IPS-18c (cell line): ENCODE results near the gene ZFAND2A.
"Not testable (repeated sequence)": the region's sequence is repeated elsewhere in the genome, so short reads cannot be mapped to it uniquely, and the experiment has no call there.

ENCODE experiments used
- H3K4me3 ChIP-seq: 2 replicates; pipeline ENCODE4 v1.7.0; 2013; ENCODE audit warnings: low read depth, mild to moderate bottlenecking, low read length, moderate library complexity; ENCODE audit not compliant: insufficient read depth
- H3K9me3 ChIP-seq: one replicate; pipeline ENCODE4 v1.6.1; 2013; ENCODE audit warnings: mild to moderate bottlenecking, low read length, moderate library complexity; ENCODE audit not compliant: control insufficient read depth, insufficient read depth

ZFAND2A gene

DNA sequence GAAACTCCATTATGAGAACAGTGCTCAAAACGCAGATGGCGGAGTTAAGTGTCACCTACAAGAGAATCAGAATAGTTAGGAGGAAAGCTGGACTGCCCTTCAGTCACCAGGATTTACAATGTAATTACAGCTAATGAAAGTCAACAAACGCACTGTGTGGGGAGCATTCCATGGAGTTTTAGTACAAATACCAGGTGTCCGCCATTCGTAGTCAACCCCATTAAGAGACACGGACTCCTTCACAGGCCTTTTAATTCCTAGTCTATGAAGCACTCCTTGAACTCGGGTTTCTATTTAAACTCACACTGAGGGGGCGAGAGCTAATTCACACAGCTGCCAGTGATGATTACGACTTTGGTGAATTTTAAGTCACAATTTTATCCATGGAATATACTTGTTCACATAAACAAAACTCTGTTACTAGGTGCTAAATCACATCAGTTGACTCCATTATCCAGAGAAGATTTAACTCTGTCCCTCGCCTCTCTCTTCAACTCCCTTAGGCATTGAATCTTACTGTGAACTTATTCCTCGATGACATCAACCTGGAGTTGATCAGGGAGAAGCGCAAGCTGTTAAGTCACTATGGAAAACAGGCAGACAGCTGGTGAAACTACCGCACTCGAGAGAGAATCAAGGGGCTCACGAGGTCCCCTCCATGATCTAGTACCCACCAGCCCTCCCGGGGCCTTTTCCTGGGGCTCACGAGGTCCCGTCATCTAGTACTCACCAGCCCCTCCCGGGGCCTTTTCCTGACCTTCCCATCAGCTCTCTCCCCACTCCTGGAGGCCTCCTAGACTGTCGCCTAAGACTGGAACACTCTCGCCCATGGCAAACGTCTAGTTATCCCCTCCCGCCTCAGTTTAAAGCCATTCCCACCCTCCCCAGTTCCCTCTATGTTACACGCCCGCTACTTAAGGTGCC lies 1.5 kb downstream of the ZFAND2A start:
- Histone ChIP-seq H3K4me3 (peak overlapping the region; percentile 58), H3K9me3 (no peaks in the 10 kb centered on the region)

DNA sequence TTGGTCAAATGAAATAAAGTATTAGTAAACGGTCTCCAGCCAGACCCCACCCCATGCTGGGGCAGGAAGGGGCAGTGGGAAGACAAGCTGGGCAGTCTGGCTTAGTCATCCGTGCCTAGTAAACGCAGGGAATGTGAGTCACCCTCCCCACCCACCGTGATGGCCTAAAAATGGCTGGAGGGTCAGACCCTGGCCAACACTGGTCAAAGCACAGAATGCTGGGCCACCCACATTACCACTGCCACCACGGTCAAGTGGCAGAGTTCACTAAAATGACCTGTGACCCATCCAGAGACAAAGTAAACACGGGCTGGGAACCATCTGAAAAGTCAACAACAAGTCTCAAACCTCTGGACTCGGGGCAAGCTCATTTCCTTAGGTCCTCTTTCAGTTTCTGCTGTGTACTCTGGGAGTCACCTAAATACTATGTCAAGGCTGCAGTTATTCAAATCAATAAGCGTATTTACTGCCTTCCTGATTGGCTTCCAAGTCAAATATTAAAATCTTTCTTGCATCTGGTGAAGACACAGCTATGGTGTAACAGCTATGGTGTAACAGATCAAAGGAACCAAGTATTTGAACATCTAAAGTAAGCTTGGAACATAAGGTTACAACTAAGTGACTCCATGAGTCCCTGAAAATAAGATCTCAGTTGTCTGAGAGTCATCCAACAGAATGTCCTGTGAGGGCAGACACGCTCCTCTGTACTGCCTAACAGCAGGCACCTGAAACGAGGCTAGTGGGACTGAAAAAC lies 3.0 kb downstream of the ZFAND2A start:
- no peaks in the 10 kb centered on the region for H3K9me3 ChIP-seq

DNA sequence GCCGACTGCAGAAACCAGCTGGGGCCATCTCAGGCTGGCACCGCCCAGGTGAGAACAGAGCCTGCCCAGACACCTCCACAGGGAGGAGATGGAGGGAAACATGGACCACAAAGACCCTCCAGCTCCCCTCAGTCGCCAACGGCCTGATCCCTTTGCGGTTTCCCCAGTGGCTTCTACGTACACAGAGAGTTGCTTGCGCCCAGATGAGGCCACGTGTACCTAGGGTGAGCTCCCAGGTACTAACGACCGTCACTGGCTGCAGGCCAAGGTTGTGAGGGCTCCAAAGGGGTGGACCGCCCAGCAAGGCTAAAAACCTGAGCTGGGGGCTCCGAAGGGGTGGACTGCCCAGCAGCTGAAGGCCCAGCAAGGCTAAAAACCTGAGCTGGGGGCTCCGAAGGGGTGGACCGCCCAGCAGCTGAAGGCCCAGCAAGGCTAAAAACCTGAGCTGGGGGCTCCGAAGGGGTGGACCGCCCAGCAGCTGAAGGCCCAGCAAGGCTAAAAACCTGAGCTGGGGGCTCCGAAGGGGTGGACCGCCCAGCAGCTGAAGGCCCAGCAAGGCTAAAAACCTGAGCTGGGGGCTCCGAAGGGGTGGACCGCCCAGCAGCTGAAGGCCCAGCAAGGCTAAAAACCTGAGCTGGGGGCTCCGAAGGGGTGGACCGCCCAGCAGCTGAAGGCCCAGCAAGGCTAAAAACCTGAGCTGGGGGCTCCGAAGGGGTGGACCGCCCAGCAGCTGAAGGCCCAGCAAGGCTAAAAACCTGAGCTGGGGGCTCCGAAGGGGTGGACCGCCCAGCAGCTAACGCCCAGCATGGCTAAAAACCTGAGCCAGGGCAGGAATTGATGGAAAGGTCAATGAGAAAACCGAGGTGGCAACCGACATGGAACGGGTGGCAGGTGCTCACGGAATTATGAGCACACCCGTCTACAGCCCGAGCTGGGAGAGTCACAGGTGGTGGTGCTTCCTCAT lies 3.9 kb downstream of the ZFAND2A start:
- not testable (repeated sequence) for H3K4me3 ChIP-seq, H3K9me3 ChIP-seq

More for the DNA sequence above, 3.0 kb downstream of the ZFAND2A start:
- H3K4me3 ChIP-seq = no peak overlapping the region

DNA sequence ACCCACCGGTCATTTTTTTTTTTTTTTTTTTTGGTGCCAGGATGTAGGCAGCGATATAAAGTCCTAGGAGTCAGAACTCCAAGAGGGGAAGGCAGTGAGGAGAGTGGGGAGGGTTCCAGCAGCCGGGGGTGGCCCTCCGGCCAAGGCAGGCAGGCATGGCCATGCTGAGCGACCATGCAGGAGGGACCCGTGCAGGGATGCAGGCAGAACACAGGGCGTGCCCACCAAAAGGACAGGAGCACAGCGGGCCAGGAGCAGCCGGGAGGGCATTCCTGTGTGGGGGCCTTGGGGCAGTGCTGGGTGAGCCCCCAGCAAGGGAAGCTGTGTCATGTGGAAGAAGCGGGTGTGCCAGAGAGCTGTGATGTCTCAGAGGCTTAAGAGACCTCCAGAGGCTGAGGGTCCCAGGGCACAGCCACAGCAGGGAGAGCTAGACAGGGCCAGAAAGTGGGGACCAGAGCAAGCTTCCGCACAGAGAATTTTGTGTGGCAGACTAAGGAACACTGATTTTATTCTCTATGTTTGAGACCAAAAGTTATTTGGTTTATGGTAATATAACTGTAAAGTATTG lies 5.7 kb downstream of the ZFAND2A start:
- Histone ChIP-seq H3K9me3 (no peaks in the 10 kb centered on the region), H3K4me3 (no peak overlapping the region)

DNA sequence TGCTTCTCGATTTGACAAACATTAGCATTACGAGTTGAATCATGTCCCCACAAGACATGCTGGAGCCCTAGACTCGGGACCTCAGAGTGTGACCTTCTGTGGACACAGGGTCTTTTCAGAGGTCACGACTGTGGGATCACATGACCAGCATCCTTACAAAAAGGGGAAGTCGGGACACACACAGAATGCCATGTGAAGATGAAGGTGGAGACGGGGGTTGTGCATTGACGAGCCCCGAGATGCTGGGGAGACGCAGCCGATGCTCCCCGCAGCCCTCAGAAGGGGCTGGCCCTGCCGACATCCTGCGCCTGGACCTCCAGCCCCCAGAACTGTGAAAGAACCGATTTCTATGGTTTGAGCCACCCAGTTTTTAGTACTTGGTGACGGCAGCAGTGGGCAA lies 7.5 kb downstream of the ZFAND2A start:
- H3K4me3 ChIP-seq = no peak overlapping the region
- no peaks in the 10 kb centered on the region for H3K9me3 ChIP-seq

DNA sequence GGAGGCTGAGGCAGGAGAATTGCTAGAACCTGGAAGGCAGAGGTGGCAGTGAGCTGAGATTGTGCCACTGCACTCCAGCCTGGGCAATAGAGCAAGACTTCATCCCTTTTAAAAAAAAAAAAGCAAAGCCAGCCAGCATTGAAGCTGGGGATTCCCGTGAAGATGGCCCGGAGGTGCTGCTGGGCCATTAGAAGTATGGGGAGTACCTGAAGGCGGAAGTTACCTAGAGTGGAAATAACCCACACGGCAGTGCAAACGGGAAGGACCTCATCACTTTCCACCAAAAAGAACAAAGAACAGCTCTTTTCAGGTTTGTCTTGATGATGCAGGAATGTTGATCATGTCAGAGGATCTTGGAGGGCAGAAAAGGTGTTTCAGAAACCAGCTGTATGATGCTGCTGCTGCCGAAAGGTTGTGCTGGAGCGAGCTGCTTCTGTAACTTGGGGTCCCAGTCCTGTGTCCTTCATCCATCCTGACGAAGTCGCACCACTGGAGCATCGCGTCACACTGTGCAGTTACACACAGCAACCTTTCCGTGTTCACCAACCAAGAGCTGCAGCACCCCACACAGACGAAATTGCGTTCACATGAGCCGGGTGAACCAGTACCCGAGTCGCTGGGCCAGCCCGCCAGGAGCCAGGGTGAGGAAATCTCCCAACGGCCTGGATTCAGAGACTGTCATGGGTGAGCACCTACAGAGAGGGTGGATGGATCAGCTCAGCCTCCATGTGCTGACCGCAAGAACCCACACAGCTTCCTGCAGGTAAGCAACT lies 8.2 kb downstream of the ZFAND2A start:
- H3K4me3 ChIP-seq = no peak overlapping the region
- H3K9me3 ChIP-seq = no peaks in the 10 kb centered on the region

DNA sequence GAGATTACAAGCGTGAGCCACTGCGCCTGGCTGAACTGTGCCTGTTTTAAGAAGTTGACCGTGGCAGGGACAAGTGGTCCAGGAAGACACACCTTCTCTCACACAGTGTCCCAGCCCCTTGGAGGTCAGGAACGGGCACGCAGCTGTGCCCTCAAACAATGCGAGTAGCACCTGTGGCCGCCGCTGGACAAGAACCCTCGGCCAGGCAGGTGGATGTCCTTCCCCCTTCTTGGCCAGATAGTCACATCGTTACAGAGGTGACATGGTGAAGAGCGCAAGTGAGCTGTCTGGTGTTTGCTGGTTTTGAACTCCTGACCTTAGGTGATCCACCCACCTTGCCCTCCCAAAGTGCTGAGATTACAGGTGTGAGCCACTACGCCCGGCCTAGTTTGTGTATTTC lies 8.8 kb downstream of the ZFAND2A start:
- H3K4me3 ChIP-seq = no peak overlapping the region
- H3K9me3 ChIP-seq = no peaks in the 10 kb centered on the region

DNA sequence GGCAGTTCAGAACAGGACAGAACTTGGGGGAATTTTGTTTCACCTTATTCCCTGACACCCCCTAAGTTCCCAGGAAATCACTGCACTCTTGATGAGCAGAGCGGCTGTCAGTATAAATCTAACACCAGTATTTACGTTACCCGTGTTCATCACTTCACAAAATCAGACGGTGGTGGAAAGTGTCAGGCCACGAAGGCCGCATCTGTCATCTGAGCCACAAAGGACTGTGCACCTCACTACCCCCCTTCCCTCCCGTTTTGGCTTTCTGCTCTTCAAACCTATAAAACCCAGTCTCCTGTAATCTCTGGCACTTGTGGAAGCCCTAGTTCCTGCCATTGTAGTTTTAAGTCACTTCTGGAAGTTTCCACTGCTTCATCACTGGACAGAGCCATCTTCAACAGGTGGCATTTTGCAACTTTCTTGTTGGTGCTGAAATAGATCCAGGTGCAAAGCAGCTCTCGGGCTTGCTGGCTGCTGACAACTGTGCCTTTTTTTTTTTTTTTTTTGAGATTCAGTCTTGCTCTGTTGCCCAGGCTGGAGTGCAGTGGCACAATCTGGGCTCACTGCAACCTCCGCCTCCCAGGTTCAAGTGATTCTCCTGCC lies 9.5 kb downstream of the ZFAND2A start:
- Histone ChIP-seq H3K9me3 (no peaks in the 10 kb centered on the region), H3K4me3 (no peak overlapping the region)

DNA sequence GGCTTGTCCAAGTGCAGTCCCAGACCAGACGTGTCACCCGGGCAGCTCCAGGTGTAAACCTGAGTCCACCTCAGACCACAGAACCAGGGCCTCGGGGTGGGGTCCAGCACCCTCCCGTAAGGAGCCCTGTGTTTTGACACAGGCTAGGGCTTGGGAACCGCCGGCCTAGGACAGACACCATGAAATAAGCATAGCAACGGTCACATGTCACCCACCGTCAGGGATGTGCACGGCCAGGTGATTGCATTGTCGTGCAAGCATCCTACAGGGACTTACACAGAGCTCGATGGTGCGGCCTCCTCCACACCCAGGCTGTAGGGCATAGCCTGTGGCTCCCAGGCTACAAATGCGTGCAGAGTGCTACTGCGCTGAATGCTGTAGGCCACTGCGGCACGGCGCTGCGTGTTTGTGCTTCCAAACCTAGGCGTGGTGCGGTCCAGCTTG lies 10.6 kb downstream of the ZFAND2A start:
- no peak overlapping the region for H3K4me3 ChIP-seq
- no peaks in the 10 kb centered on the region for H3K9me3 ChIP-seq

DNA sequence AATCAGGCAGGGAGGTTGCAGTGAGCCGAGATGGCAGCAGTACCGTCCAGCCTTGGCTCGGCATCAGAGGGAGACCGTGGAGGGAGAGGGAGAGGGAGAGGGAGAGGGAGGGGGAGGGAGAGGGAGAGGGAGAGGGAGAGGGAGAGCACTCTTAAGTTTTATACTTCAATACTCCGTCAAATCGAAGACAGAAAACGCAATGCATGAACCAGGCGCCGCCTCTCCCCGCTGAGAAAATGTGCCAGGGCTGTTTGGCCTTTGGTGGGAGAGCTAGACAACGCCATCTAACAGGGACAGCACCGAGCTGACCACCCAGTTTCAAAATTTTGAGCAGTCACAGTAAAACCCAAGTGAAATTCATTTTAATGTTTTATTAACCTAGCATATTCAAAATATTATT lies 12.1 kb downstream of the ZFAND2A start:
- H3K4me3 ChIP-seq = not testable (repeated sequence)

DNA sequence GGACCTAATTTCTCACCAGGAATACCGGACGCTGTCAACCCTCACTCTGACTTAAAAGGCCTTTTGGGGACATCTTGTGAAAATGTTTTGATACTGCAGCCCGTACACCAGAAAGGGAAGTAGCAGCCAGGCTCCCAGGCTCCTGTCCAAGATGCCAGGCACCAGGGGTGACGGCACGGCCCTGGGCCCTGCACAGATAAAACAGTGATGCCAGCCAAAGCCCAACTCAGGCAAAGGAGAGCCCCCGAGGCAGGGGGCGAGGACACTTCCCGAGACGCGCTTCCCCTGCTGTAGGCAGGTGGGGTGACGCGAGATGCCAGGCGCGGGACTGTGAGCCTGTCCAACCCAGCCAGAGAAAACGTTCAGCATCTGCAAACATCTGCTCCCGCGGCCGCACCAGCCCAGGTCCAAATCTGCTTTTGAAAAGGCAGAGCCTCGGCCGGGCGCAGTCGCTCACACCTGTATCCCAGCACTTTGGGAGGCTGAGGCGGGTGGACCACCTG lies 15.7 kb downstream of the ZFAND2A start:
- no peak overlapping the region for H3K4me3 ChIP-seq
- H3K9me3 ChIP-seq = no peaks in the 10 kb centered on the region

More for the DNA sequence above, 12.1 kb downstream of the ZFAND2A start:
- not testable (repeated sequence) for H3K9me3 ChIP-seq

DNA sequence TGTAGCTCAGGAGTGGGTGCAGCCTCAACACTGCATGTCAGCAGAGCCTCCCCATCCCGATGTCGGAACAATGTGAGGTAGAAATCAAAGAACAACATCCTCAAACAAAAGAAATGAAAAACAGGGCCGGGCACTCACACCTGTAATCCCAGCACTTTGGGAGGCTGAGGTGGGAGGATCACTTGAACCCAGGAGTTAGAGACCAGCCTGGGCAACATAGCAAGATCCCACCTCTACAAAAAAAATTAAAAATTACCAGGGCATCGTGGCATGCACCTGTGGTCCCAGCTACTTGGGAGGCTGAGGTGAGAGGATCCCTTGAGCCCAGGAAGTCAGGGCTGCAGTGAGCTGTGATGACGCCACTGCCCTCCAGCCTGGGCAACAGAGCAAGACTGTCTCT lies 17.0 kb downstream of the ZFAND2A start:
- not testable (repeated sequence) for H3K9me3 ChIP-seq, H3K4me3 ChIP-seq

DNA sequence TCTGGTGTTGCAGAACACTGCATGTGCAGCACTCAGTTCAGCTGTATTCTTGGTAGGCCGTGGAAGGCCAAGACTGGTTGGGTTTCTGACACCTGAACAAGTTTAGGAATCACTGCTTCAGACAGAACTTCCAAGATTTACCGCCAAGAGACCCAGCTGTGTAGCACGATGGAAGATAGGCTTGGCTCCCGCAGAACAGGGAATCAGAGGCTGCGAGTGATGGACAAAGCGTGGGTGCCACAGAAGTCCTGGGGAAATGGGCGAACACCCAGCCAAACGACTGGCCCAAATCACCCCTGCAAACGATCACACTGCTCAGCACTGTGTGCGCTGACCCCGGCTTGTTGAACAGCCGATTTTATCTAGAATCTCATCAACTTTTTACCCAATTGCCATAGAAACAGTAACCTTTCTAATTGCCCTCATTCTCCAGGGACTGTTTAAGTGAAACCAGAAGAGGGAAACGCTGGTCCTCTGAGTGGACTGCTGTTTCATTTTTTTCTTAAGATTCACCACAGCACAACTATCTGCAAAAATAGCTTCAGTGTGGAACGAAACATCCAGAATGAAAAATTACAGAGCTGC lies 17.9 kb downstream of the ZFAND2A start:
- no peaks in the 10 kb centered on the region for H3K9me3 ChIP-seq

DNA sequence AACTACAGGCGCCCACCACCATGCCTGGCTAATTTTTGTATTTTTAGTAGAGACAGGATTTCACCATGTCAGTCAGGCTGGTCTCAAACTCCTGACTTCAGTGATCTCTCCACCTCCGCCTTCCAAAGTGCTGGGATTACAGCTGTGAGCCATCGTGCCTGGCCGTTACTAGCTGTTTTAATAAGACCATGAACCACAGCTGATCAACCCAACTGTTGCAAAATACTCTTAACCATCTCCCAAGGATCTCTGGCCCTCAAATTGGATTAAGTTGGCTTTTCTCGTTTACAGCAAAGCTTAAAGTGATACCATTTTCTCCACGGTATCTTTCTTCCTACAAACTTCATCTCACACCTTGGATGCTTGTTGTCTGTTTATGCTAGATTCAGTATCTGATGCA lies 18.3 kb downstream of the ZFAND2A start:
- H3K9me3 ChIP-seq = no peaks in the 10 kb centered on the region
- H3K4me3 ChIP-seq = no peak overlapping the region

More for the DNA sequence above, 17.9 kb downstream of the ZFAND2A start:
- H3K4me3 ChIP-seq = no peak overlapping the region

DNA sequence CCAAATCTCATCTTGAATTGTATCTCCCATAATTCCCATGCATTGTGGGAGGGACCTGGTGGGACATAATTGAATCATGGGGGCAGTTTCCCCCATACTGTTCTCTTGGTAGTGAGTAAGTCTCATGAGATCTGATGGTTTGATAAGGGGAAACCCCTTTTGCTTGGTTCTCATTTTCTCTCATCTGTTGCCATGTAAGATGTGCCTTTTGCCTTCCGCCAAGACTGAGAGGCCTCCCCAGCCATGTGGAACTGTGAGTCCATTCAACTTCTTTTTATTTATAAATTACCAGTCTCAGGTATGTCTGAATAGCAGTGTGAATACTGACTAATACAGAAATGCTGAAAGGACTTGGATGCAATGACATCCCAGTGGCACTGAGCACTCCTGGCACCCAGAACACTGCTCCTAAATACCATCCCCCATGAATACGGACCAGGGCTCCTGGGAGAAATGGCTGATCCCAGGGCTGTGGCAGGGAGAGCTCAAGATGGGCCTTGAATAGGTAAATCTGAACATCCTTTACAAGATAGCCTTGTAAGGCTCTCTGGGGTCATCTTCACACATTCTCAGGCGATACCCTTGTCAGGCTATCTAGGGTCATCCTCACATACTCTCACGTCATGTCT lies 19.4 kb downstream of the ZFAND2A start:
- Histone ChIP-seq H3K4me3 (no peak overlapping the region), H3K9me3 (no peaks in the 10 kb centered on the region)
